ENCODE results near the gene TOM1.

Gene TOM1

GRCh38 chr22:35325209-35325608 lies 25.5 kb downstream of the TOM1 start:
- DNase-seq, result no peak

- DNase-seq, result no peak
These were observed 27.3 kb downstream of the TOM1 start for GRCh38 chr22:35326854-35327562.

GRCh38 chr22:35327690-35328471 lies 28.2 kb downstream of the TOM1 start:
- DNase-seq, result no peak

GRCh38 chr22:35328472-35328885 lies 28.8 kb downstream of the TOM1 start:
- no peak for DNase-seq

GRCh38 chr22:35329114-35329847 lies 29.6 kb downstream of the TOM1 start:
- no peak for DNase-seq

- no peak for DNase-seq
These were observed 30.7 kb downstream of the TOM1 start for GRCh38 chr22:35330258-35330861.

- no peak for DNase-seq
These were observed 32.6 kb downstream of the TOM1 start for GRCh38 chr22:35332278-35332677.

GRCh38 chr22:35333220-35333619 lies 33.5 kb downstream of the TOM1 start:
- no peak for DNase-seq

- no peak for DNase-seq
These were observed 34.3 kb downstream of the TOM1 start for GRCh38 chr22:35334004-35334403.

- no peak for DNase-seq
These were observed 35.8 kb downstream of the TOM1 start for GRCh38 chr22:35335468-35335867.

GRCh38 chr22:35335936-35336781 lies 36.5 kb downstream of the TOM1 start:
- DNase-seq, result no peak

GRCh38 chr22:35337932-35338331 lies 38.2 kb downstream of the TOM1 start:
- DNase-seq, result no peak

- DNase-seq, result no peak
These were observed 41.6 kb downstream of the TOM1 start for GRCh38 chr22:35341090-35341874.

GRCh38 chr22:35342390-35342789 lies 42.7 kb downstream of the TOM1 start:
- no peak for DNase-seq

GRCh38 chr22:35343664-35344550 lies 44.2 kb downstream of the TOM1 start:
- DNase-seq, result no peak

GRCh38 chr22:35344956-35345690 lies 45.4 kb downstream of the TOM1 start:
- DNase-seq, result no peak

- no peak for DNase-seq
These were observed 46.3 kb downstream of the TOM1 start for GRCh38 chr22:35345808-35346505.

- no peak for DNase-seq
These were observed 47.0 kb downstream of the TOM1 start for GRCh38 chr22:35346596-35347220.

GRCh38 chr22:35347462-35347861 lies 47.8 kb downstream of the TOM1 start:
- DNase-seq, result no peak

All from NCI-H748 treated with DMSO at 0.1 percent for 48 hours (cell line).